Measurements from ENCODE around the gene ITGB8. TPM values are rescaled to one million over a fixed set of nuclear protein-coding genes. Genes with fewer than 3 reads are reported as not detected.

Gene ITGB8
- total RNA-seq, 1 experiment from 2014 or later: 183 TPM

- H3K27ac Mint-ChIP-seq (ENCODE audit: unreplicated experiment): no peak overlapping the region
- no peaks in the 10 kb centered on the region for H3K36me3 Mint-ChIP-seq (ENCODE audit: insufficient read depth, unreplicated experiment)
- H3K27me3 Mint-ChIP-seq (ENCODE audit: unreplicated experiment): no peaks in the 10 kb centered on the region
- intact Hi-C loops (cut with micrococcal nuclease; ENCODE audit: unreplicated experiment): no loop called here
- no peaks in the 10 kb centered on the region for H3K4me1 Mint-ChIP-seq (ENCODE audit: low read depth, unreplicated experiment)
- no peak for DNase-seq
- peaks cover 6% of the 10 kb centered on the region for H3K9me3 Mint-ChIP-seq (ENCODE audit: low read depth, unreplicated experiment)
- CTCF ChIA-PET: interaction anchor here (0.6 to 1.3 kb wide), 2 partner anchors 13 to 314 kb away, joined by 3 read pairs; no protein-coding TSS in a partner anchor
- TF ChIP-seq CTCF (IDR thresholded peaks at IDR 0.05; ENCODE audit: unreplicated experiment): no peak
- H3K4me3 Mint-ChIP-seq (ENCODE audit: low read depth, unreplicated experiment): no peak overlapping the region
- no TSS peak for BruUV-seq (replicated peaks)
Observed at GRCh38 chr7:20424500-20424899, 93.8 kb downstream of the ITGB8 start.

GRCh38 chr7:20430664-20431063, 100.0 kb downstream of the ITGB8 start:
- Mint-ChIP-seq H3K4me1 (ENCODE audit: low read depth, unreplicated experiment) (no peaks in the 10 kb centered on the region), H3K36me3 (ENCODE audit: insufficient read depth, unreplicated experiment) (no peaks in the 10 kb centered on the region), H3K27me3 (ENCODE audit: unreplicated experiment) (no peaks in the 10 kb centered on the region), H3K9me3 (ENCODE audit: low read depth, unreplicated experiment) (peaks cover 2% of the 10 kb centered on the region), H3K27ac (ENCODE audit: unreplicated experiment) (no peak overlapping the region), H3K4me3 (ENCODE audit: low read depth, unreplicated experiment) (no peak overlapping the region)
- CTCF ChIA-PET: interaction anchor here (0.6 to 1.0 kb wide), 2 partner anchors 9 to 1386 kb away, joined by 4 to 6 read pairs; no protein-coding TSS in a partner anchor
- intact Hi-C loops (cut with micrococcal nuclease; ENCODE audit: unreplicated experiment): loop anchor here (10.0 kb wide), 1 partner anchor 134 kb away; no protein-coding TSS in a partner anchor
- BruUV-seq (replicated peaks): no TSS peak
- no peak for DNase-seq
- TF ChIP-seq CTCF (IDR thresholded peaks at IDR 0.05; ENCODE audit: unreplicated experiment): no peak

- Mint-ChIP-seq H3K4me3 (ENCODE audit: low read depth, unreplicated experiment) (no peak overlapping the region), H3K4me1 (ENCODE audit: low read depth, unreplicated experiment) (no peaks in the 10 kb centered on the region), H3K36me3 (ENCODE audit: insufficient read depth, unreplicated experiment) (no peaks in the 10 kb centered on the region), H3K27me3 (ENCODE audit: unreplicated experiment) (no peaks in the 10 kb centered on the region), H3K27ac (ENCODE audit: unreplicated experiment) (no peak overlapping the region), H3K9me3 (ENCODE audit: low read depth, unreplicated experiment) (peaks cover 2% of the 10 kb centered on the region)
- no peak for DNase-seq
- CTCF ChIA-PET: interaction anchor here (0.6 to 1.0 kb wide), 2 partner anchors 9 to 1387 kb away, joined by 4 to 6 read pairs; no protein-coding TSS in a partner anchor
- no peak for TF ChIP-seq CTCF (IDR thresholded peaks at IDR 0.05; ENCODE audit: unreplicated experiment)
- intact Hi-C loops (cut with micrococcal nuclease; ENCODE audit: unreplicated experiment): loop anchor here (10.0 kb wide), 1 partner anchor 134 kb away; no protein-coding TSS in a partner anchor
- no TSS peak for BruUV-seq (replicated peaks)
Observed at GRCh38 chr7:20431146-20431545, 100.4 kb downstream of the ITGB8 start.

- H3K27ac Mint-ChIP-seq (ENCODE audit: unreplicated experiment): no peak overlapping the region
- no peaks in the 10 kb centered on the region for H3K36me3 Mint-ChIP-seq (ENCODE audit: insufficient read depth, unreplicated experiment)
- CTCF ChIA-PET: no interaction called here
- no peaks in the 10 kb centered on the region for H3K9me3 Mint-ChIP-seq (ENCODE audit: low read depth, unreplicated experiment)
- no peak for TF ChIP-seq CTCF (IDR thresholded peaks at IDR 0.05; ENCODE audit: unreplicated experiment)
- H3K4me3 Mint-ChIP-seq (ENCODE audit: low read depth, unreplicated experiment): no peak overlapping the region
- intact Hi-C loops (cut with micrococcal nuclease; ENCODE audit: unreplicated experiment): loop anchor here (10.0 kb wide), 1 partner anchor 133 kb away; no protein-coding TSS in a partner anchor
- DNase-seq: no peak
- H3K4me1 Mint-ChIP-seq (ENCODE audit: low read depth, unreplicated experiment): peaks cover 5% of the 10 kb centered on the region
- no TSS peak for BruUV-seq (replicated peaks)
- H3K27me3 Mint-ChIP-seq (ENCODE audit: unreplicated experiment): no peaks in the 10 kb centered on the region
Observed at GRCh38 chr7:20432071-20432470, 101.4 kb downstream of the ITGB8 start.
